PC-9 (cell line): ENCODE results near the gene RALGPS1.

Experiments
- EZH2 ChIP-seq: fragments of 200-600 bp; sonication (generic); IDR thresholded peaks from 2 replicates; pipeline ENCODE4 v1.8.0; 2017; ENCODE audit warnings: antibody characterized with exemption, low read depth
- TF ChIP-seq, protein P1 (sequence below): fragments of 200-600 bp; sonication (generic); conservative IDR thresholded peaks from 2 replicates; pipeline ENCODE4 v1.6.1; 2017; ENCODE audit warnings: mixed run types, antibody characterized with exemption, mild to moderate bottlenecking, moderate library complexity

DNA sequence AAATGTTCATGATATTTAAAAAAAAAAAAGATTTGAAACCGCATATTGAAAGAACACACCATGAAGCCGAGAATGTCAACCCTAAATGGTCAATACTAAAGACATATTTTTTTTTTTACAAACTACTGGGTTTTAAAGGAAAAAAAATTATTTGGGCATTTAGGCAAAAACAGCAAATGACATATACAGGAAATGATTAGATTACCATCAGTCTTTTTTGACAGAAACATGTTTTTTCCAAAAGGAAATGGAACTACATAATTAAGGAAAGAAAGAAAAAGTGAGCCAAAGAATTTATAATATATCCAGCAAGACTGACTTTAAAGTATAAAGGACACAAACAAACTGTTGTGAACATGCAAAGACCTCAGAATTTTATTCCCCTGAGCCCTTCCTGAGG, 56.7 kb downstream of the RALGPS1 start:
- TF ChIP-seq EZH2 = no peak
- TF ChIP-seq, protein P1, sequence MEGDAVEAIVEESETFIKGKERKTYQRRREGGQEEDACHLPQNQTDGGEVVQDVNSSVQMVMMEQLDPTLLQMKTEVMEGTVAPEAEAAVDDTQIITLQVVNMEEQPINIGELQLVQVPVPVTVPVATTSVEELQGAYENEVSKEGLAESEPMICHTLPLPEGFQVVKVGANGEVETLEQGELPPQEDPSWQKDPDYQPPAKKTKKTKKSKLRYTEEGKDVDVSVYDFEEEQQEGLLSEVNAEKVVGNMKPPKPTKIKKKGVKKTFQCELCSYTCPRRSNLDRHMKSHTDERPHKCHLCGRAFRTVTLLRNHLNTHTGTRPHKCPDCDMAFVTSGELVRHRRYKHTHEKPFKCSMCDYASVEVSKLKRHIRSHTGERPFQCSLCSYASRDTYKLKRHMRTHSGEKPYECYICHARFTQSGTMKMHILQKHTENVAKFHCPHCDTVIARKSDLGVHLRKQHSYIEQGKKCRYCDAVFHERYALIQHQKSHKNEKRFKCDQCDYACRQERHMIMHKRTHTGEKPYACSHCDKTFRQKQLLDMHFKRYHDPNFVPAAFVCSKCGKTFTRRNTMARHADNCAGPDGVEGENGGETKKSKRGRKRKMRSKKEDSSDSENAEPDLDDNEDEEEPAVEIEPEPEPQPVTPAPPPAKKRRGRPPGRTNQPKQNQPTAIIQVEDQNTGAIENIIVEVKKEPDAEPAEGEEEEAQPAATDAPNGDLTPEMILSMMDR = no peak
